GM18868 (cell line): ENCODE data around the gene PLA2G2D.

Experiments used
- ATAC-seq: cut with Tn5 transposase; IDR thresholded peaks from one replicate; pipeline ENCODE4 v1.9.1; 2021; ENCODE audit warnings: mild to moderate bottlenecking, moderate library complexity; ENCODE audit not compliant: unreplicated experiment

PLA2G2D gene

GRCh38 chr1:20069874-20070273 lies 49.5 kb downstream of the PLA2G2D start, which contains the start of gene PLA2G5:
TSS of gene PLA2G5 (plus strand) at chr1:20070194. CDS start at chr1:20084831, 14,637 bp downstream.
- no peak for ATAC-seq

GRCh38 chr1:20068722-20069121 lies 50.6 kb downstream of the PLA2G2D start:
- no peak for ATAC-seq

- no peak for ATAC-seq
Measured at GRCh38 chr1:20063861-20064292, 55.5 kb downstream of the PLA2G2D start.
